ENCODE data around the gene DGKZ.

DGKZ gene

GRCh38 chr11:46337626-46338345, 9.5 kb upstream of the DGKZ start:
- Histone ChIP-seq H3K4me3 (ENCODE audit: low read depth, low read length) (no peak overlapping the region), H3K27ac (no peak overlapping the region), H3K79me2 (no peaks in the 10 kb centered on the region), H3K36me3 (ENCODE audit: control insufficient read depth, insufficient read depth, low read length) (no peaks in the 10 kb centered on the region), H3K9ac (no peak overlapping the region), H3K9me3 (ENCODE audit: control insufficient read depth, low read length) (no peaks in the 10 kb centered on the region), H3K27me3 (ENCODE audit: control insufficient read depth, insufficient read depth, low read length) (no peaks in the 10 kb centered on the region), H2AFZ (no peak overlapping the region), H3K4me2 (ENCODE audit: low read length) (no peak overlapping the region), H3K4me1 (peaks cover 13% of the 10 kb centered on the region)
- no peak for TF ChIP-seq CTCF (IDR thresholded peaks at IDR 0.05)

DNA sequence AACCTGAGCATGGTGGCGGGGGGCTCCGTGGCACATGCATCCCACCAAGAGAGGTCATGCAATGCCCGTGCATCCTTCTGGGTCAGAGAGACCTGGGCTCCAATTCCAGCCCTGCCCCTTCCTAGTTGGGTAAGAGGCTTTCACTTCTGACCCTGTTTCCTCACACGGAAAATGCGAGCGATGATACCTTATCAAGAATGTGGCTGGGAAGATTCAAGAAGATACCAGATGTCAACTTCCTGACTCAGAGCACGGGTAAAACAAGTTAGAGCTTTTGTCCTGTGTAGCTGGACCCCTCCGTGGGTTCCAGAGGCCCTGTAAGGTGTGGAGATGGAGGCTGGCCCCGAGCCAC, 8.7 kb upstream of the DGKZ start:
- Histone ChIP-seq H2AFZ (peak overlapping the region; percentile 96), H3K79me2 (no peaks in the 10 kb centered on the region), H3K27ac (peak overlapping the region; percentile 76), H3K9me3 (ENCODE audit: control insufficient read depth, low read length) (no peaks in the 10 kb centered on the region), H3K36me3 (ENCODE audit: control insufficient read depth, insufficient read depth, low read length) (no peaks in the 10 kb centered on the region), H3K27me3 (ENCODE audit: control insufficient read depth, insufficient read depth, low read length) (no peaks in the 10 kb centered on the region), H3K4me2 (ENCODE audit: low read length) (peak overlapping the region; percentile 78), H3K9ac (no peak overlapping the region), H3K4me1 (peaks cover 13% of the 10 kb centered on the region), H3K4me3 (ENCODE audit: low read depth, low read length) (peak overlapping the region; percentile 49)
- TF ChIP-seq CTCF (IDR thresholded peaks at IDR 0.05) = no peak

DNA sequence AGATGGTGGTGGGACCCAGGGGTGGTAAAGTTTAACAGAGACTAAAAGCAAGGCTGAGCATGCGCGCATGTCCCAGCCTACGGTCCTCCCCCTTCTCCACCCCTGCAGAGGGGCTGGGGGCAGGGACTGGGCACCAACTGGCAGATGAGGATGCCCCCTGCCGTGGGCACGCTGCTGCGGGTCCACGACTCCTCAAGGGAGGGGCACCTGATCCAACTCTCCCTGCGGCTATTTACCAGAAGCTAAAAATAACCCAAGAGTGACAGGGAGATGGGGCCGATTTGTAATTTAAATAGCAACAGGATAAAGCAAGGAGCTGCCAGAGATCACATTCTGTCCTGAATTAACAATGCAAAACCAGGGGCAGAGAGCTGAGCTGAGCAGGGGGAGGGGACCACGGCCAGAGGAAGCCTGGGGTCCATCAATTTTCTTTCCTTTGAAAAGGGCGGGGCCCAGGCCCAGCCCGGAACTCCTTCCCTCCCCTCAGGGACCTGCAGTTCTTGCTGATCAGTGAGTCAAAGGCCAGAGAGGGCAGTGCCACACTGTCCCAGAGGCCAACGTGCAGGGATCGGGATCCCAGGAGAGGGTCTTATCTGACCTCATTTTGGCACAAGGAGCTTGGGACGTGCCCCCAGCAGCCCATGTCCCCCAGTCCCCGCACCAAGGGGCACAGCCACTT, 8.1 kb upstream of the DGKZ start:
- no peaks in the 10 kb centered on the region for H3K27me3 ChIP-seq (ENCODE audit: control insufficient read depth, insufficient read depth, low read length)
- H3K79me2 ChIP-seq = no peaks in the 10 kb centered on the region
- H3K9ac ChIP-seq = no peak overlapping the region
- peaks cover 13% of the 10 kb centered on the region for H3K4me1 ChIP-seq
- H3K36me3 ChIP-seq (ENCODE audit: control insufficient read depth, insufficient read depth, low read length) = no peaks in the 10 kb centered on the region
- peak overlapping the region; percentile 49 for H3K4me3 ChIP-seq (ENCODE audit: low read depth, low read length)
- H3K4me2 ChIP-seq (ENCODE audit: low read length) = peak overlapping the region; percentile 78
- peak overlapping the region; percentile 76 for H3K27ac ChIP-seq
- no peaks in the 10 kb centered on the region for H3K9me3 ChIP-seq (ENCODE audit: control insufficient read depth, low read length)
- no peak for TF ChIP-seq CTCF (IDR thresholded peaks at IDR 0.05)
- H2AFZ ChIP-seq = peak overlapping the region; percentile 96

DNA sequence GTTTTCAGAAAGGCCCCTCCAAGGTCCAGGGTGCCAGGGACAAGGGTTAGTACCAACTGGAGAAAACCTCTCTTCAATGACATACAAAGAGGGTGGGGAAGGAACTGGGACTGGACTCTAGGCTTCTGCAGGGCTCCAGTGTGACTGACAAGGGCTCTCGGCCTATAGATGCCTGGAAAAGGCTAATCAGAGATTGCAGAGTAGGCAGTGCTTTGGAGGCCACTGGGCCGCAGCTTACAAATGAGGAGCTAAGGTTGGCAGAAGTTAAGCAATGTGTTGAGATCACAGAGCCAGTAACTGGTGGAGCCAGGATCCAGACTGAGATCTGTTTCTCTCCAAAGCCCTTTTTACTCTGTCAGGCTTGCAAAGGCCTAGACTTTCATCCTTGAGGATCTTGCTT, 7.4 kb upstream of the DGKZ start:
- Histone ChIP-seq H3K9me3 (ENCODE audit: control insufficient read depth, low read length) (no peaks in the 10 kb centered on the region), H3K79me2 (no peaks in the 10 kb centered on the region), H3K4me1 (peaks cover 13% of the 10 kb centered on the region), H3K27me3 (ENCODE audit: control insufficient read depth, insufficient read depth, low read length) (no peaks in the 10 kb centered on the region), H3K4me3 (ENCODE audit: low read depth, low read length) (no peak overlapping the region), H3K27ac (peak overlapping the region; percentile 76), H3K36me3 (ENCODE audit: control insufficient read depth, insufficient read depth, low read length) (no peaks in the 10 kb centered on the region), H3K9ac (no peak overlapping the region), H3K4me2 (ENCODE audit: low read length) (no peak overlapping the region), H2AFZ (peak overlapping the region; percentile 96)
- no peak for TF ChIP-seq CTCF (IDR thresholded peaks at IDR 0.05)

Data from parathyroid adenoma (tissue), 2 donors.